Stimulated activated CD8-positive, alpha-beta memory T cell treated with anti-CD3 and anti-CD28 coated beads, Interleukin-4, amount 100 ng/mL, for 4 hours (primary cell): Measurements from ENCODE around the gene MYO1B.

Experiments used
- DNase-seq, 2 donors: peaks; one replicate each; pipeline ENCODE4 v3.0.0-alpha.2; 2020; ENCODE audit warnings: low read depth in 2 of 2, low spot score in 1 of 2

Gene MYO1B

GRCh38 chr2:191319186-191319585, 74.0 kb downstream of the MYO1B start:
- DNase-seq: no peak

GRCh38 chr2:191320881-191321280, 75.7 kb downstream of the MYO1B start:
- DNase-seq: no peak

- no peak for DNase-seq
These were observed 76.9 kb downstream of the MYO1B start for GRCh38 chr2:191321861-191322662.

- no peak for DNase-seq
These were observed 77.8 kb downstream of the MYO1B start for GRCh38 chr2:191322828-191323506.

GRCh38 chr2:191325651-191326365, 80.6 kb downstream of the MYO1B start:
- no peak for DNase-seq

- no peak for DNase-seq
These were observed 82.3 kb downstream of the MYO1B start for GRCh38 chr2:191327484-191327883.

GRCh38 chr2:191328150-191328809, 83.1 kb downstream of the MYO1B start:
- no peak for DNase-seq

- no peak for DNase-seq
These were observed 84.6 kb downstream of the MYO1B start for GRCh38 chr2:191329841-191330240.

- DNase-seq: no peak
These were observed 88.7 kb downstream of the MYO1B start for GRCh38 chr2:191333911-191334357.

GRCh38 chr2:191335875-191336464, 90.8 kb downstream of the MYO1B start:
- no peak for DNase-seq

- DNase-seq: no peak
These were observed 96.2 kb downstream of the MYO1B start for GRCh38 chr2:191341436-191341835.

- no peak for DNase-seq
These were observed 98.7 kb downstream of the MYO1B start for GRCh38 chr2:191343796-191344338.

- DNase-seq: no peak
These were observed 100.6 kb downstream of the MYO1B start for GRCh38 chr2:191345788-191346187.

GRCh38 chr2:191347154-191347553, 102.0 kb downstream of the MYO1B start:
- no peak for DNase-seq

GRCh38 chr2:191347881-191348280, 102.7 kb downstream of the MYO1B start:
- no peak for DNase-seq

- no peak for DNase-seq
These were observed 104.8 kb downstream of the MYO1B start for GRCh38 chr2:191349990-191350389.

- DNase-seq: no peak
These were observed 105.6 kb downstream of the MYO1B start for GRCh38 chr2:191350826-191351225.

GRCh38 chr2:191351298-191351697, 106.1 kb downstream of the MYO1B start:
- no peak for DNase-seq

GRCh38 chr2:191351921-191352320, 106.7 kb downstream of the MYO1B start:
- DNase-seq: no peak

- DNase-seq: no peak
These were observed 107.3 kb downstream of the MYO1B start for GRCh38 chr2:191352536-191352935.
